Gastroesophageal sphincter (tissue), 3 donors: ENCODE results near the gene CDC42BPB.

Experiments
- EP300 ChIP-seq: sonication (generic); formaldehyde crosslinking; IDR thresholded peaks from one replicate; pipeline ENCODE4 v1.6.1; 2017; ENCODE audit warnings: antibody characterized with exemption, mild to moderate bottlenecking
- POLR2A ChIP-seq, 2 donors: fragments of 450-650 bp; IDR thresholded peaks; one replicate each; pipeline ENCODE4 v1.6.1; 2017; ENCODE audit warnings: antibody characterized with exemption in 2 of 2, mild to moderate bottlenecking in 2 of 2, moderate library complexity in 1 of 2
- POLR2AphosphoS5 ChIP-seq: sonication (generic); formaldehyde crosslinking; IDR thresholded peaks from one replicate; pipeline ENCODE4 v1.6.1; 2017; ENCODE audit warnings: antibody characterized with exemption
- TF ChIP-seq, protein P1 (sequence below), 4 experiments: fragments of 200-600 bp in 2 of 4; fragments of 450-650 bp in 2 of 4; sonication (generic) in 1 of 4; IDR thresholded peaks; one replicate each; pipeline ENCODE4 v1.5.1; 2017 to 2019; ENCODE audit warnings: antibody characterized with exemption in 4 of 4, mild to moderate bottlenecking in 2 of 4, moderate library complexity in 2 of 4

DNA sequence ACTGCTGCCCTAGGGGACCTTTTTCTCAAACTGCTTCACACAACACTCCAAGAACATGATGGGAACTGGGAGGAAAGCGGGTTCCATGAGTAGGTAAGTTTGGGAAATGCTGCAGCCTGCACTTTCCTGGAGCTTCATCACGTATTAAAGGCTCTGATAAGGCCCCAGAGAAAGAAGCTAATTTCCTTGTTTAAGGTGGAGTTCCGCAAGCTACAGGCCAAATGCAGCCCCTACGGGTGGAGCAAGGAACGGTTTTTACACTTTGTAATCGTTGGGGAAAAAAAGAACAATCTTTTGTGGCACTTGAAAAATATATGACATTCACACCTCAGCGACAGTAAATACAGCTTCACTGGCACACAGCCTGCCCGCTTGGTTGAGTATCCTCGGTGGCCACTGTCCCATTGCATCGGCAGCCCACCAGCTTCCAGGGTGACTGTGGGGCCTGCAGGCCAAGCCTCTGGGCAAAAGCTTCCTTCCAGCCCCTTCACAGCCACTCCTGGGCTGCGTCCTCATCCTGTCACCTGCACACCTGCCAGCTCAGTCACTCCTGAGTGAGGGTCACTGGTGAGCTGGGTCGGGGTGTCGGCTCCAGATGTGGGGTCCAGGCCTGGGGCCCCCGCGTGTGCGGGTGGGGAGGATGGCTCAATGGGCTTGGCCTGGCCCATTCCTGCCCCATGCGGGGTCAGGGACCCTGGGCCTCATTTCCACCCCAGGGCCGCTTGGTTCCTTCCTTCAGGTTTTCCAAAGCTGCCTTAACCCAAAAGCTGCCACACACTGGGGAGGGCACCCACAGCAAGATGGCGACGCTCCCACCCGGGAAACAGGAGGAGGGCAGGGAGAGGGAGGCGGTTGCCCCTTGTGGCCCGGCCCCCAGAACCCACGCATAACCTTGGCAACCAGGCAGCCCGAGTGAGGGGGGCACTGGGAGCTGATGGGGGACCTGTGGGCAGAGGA, 132.4 kb downstream of the CDC42BPB start:
- TF ChIP-seq POLR2AphosphoS5 (no peak), POLR2A (IDR thresholded peaks at IDR 0.05) (no peak), EP300 (no peak)
- TF ChIP-seq, protein P1, sequence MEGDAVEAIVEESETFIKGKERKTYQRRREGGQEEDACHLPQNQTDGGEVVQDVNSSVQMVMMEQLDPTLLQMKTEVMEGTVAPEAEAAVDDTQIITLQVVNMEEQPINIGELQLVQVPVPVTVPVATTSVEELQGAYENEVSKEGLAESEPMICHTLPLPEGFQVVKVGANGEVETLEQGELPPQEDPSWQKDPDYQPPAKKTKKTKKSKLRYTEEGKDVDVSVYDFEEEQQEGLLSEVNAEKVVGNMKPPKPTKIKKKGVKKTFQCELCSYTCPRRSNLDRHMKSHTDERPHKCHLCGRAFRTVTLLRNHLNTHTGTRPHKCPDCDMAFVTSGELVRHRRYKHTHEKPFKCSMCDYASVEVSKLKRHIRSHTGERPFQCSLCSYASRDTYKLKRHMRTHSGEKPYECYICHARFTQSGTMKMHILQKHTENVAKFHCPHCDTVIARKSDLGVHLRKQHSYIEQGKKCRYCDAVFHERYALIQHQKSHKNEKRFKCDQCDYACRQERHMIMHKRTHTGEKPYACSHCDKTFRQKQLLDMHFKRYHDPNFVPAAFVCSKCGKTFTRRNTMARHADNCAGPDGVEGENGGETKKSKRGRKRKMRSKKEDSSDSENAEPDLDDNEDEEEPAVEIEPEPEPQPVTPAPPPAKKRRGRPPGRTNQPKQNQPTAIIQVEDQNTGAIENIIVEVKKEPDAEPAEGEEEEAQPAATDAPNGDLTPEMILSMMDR (IDR thresholded peaks at IDR 0.05): no peak
